ENCODE data around the gene FGD6.

DNA sequence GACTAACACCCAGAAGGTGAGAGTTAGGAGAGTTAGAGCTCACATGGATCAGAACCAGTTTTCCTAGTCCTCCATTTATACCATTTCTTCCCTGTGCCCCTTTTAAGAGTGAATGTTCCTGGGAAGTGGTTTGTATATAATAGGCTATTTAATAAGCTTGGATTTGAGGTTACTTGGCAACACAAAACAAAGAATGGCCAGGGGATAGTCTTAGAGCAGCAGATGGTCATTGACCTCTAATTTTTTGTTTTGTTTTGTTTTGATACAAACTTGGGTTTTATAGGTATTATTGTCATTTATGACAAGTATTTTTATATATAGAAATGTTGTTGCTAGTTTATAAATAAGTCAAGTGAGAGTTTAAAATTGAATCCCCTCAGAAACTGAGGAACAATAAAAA lies 36.1 kb upstream of the FGD6 start:
- TF ChIP-seq POLR2A (IDR thresholded peaks at IDR 0.05) = no peak
- TF ChIP-seq, protein P1, sequence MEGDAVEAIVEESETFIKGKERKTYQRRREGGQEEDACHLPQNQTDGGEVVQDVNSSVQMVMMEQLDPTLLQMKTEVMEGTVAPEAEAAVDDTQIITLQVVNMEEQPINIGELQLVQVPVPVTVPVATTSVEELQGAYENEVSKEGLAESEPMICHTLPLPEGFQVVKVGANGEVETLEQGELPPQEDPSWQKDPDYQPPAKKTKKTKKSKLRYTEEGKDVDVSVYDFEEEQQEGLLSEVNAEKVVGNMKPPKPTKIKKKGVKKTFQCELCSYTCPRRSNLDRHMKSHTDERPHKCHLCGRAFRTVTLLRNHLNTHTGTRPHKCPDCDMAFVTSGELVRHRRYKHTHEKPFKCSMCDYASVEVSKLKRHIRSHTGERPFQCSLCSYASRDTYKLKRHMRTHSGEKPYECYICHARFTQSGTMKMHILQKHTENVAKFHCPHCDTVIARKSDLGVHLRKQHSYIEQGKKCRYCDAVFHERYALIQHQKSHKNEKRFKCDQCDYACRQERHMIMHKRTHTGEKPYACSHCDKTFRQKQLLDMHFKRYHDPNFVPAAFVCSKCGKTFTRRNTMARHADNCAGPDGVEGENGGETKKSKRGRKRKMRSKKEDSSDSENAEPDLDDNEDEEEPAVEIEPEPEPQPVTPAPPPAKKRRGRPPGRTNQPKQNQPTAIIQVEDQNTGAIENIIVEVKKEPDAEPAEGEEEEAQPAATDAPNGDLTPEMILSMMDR (IDR thresholded peaks at IDR 0.05 in 4 of 5, conservative IDR thresholded peaks at IDR 0.05 in 1 of 5) = no peak

Measured in gastrocnemius medialis (tissue), 4 donors.